H1 (cell line): ENCODE data around the gene TMEM221. TPM values are rescaled to one million over a fixed set of nuclear protein-coding genes. Genes with fewer than 3 reads are reported as not detected.

Experiments
- CTCF ChIA-PET: fragments of 300-600 bp; sonication (Branson Sonifier 250); formaldehyde crosslinking; loops from one replicate; lab custom pipeline; 2021; ENCODE audit not compliant: partially characterized antibody; lab: Charles Lee
- POLR2A ChIA-PET: fragments of 300-600 bp; sonication (Branson Sonifier 250); formaldehyde crosslinking; loops from one replicate; lab custom pipeline; 2021; ENCODE audit warnings: inconsistent platforms; ENCODE audit not compliant: partially characterized antibody; lab: Charles Lee
- DNase-seq, 2 experiments: peaks; one replicate each; pipeline versions ENCODE4 v3.0.0 to v3.0.0-alpha.2; 2010 to 2022; ENCODE audit warnings: low spot score in 2 of 2, low read depth in 1 of 2, mixed read lengths in 1 of 2
- FAIRE-seq: peaks from 2 replicates; lab custom pipeline; 2011; peaks lifted over from hg19 to GRCh38; lab: Jason Lieb, UNC
- H2AFZ ChIP-seq: 2 replicates; pipeline ENCODE4 v1.8.1; 2012; ENCODE audit warnings: low read length, inconsistent platforms
- H2AK5ac ChIP-seq: 2 replicates; pipeline ENCODE4 v1.6.1; 2013; ENCODE audit warnings: low read depth, low read length
- H2BK120ac ChIP-seq: replicated peaks from 2 replicates; pipeline ENCODE3; 2013; ENCODE audit warnings: low read depth, low read length, inconsistent platforms
- H2BK12ac ChIP-seq: 2 replicates; pipeline ENCODE4 v1.6.1; 2013; ENCODE audit warnings: low read depth, low read length
- H2BK15ac ChIP-seq: 2 replicates; pipeline ENCODE4 v1.6.1; 2013; ENCODE audit warnings: low read length
- H2BK20ac ChIP-seq: 2 replicates; pipeline ENCODE4 v1.6.1; 2013; ENCODE audit warnings: low read length
- H2BK5ac ChIP-seq: 2 replicates; pipeline ENCODE4 v1.6.1; 2013; ENCODE audit warnings: low read depth, low read length
- H3K14ac ChIP-seq: 2 replicates; pipeline ENCODE4 v1.6.1; 2013; ENCODE audit warnings: inconsistent platforms; ENCODE audit not compliant: insufficient read length
- H3K18ac ChIP-seq: 2 replicates; pipeline ENCODE4 v1.6.1; 2013; ENCODE audit warnings: low read length; ENCODE audit errors: extremely low read depth
- H3K23ac ChIP-seq: 2 replicates; pipeline ENCODE4 v1.6.1; 2013; ENCODE audit warnings: inconsistent platforms; ENCODE audit not compliant: insufficient read length
- H3K23me2 ChIP-seq: 2 replicates; pipeline ENCODE4 v1.6.1; 2013; ENCODE audit warnings: low read depth, low read length
- H3K27ac ChIP-seq: 2 replicates; pipeline ENCODE4 v1.6.1; 2011; ENCODE audit warnings: low read depth, low read length, inconsistent platforms
- H3K27me3 ChIP-seq, 4 experiments: replicated peaks in 1 of 4; 1 replicate in 1 of 4; 2 replicates in 3 of 4; pipeline versions ENCODE4 v1.6.1 to v1.8.1; 2011 to 2013; ENCODE audit warnings: low read length in 3 of 4, mild to moderate bottlenecking in 3 of 4, inconsistent platforms in 2 of 4, mixed read lengths in 2 of 4, moderate library complexity in 1 of 4; ENCODE audit not compliant: control insufficient read depth in 3 of 4, insufficient read depth in 3 of 4; ENCODE audit errors: extremely low read depth in 1 of 4
- H3K36me3 ChIP-seq, 4 experiments: 2 replicates each; pipeline versions ENCODE4 v1.6.1 to v1.8.1; 2011 to 2013; ENCODE audit warnings: mild to moderate bottlenecking in 4 of 4, low read length in 3 of 4, moderate library complexity in 2 of 4, control low read depth in 1 of 4, inconsistent platforms in 1 of 4; ENCODE audit not compliant: insufficient read depth in 4 of 4, control insufficient read depth in 2 of 4
- H3K4ac ChIP-seq: replicated peaks from 2 replicates; pipeline ENCODE3; 2013; ENCODE audit warnings: low read length, low read depth, mixed read lengths, inconsistent platforms; ENCODE audit not compliant: insufficient read length
- H3K4me1 ChIP-seq, 4 experiments: replicated peaks in 1 of 4; 1 replicate in 1 of 4; 2 replicates in 3 of 4; pipeline versions ENCODE4 v1.6.1 to v1.8.1; 2011 to 2013; ENCODE audit warnings: low read length in 3 of 4, inconsistent platforms in 2 of 4, mixed read lengths in 1 of 4; ENCODE audit not compliant: insufficient read depth in 4 of 4, control insufficient read depth in 3 of 4
- H3K4me2 ChIP-seq, 2 experiments: 2 replicates each; pipeline versions ENCODE4 v1.6.1 to v1.8.1; 2011 to 2013; ENCODE audit warnings: low read depth in 2 of 2, low read length in 2 of 2, control low read depth in 1 of 2, inconsistent platforms in 1 of 2, mild to moderate bottlenecking in 1 of 2; ENCODE audit not compliant: insufficient read depth in 1 of 2
- H3K4me3 ChIP-seq, 4 experiments: fragments of 200-600, 300-600 bp in 1 of 4; sonication (generic), shearing (Covaris generic), sonication (Bioruptor Twin) in 1 of 4; 2 replicates each; pipeline versions ENCODE4 v1.5.1 to v1.8.1; 2011 to 2016; ENCODE audit warnings: low read length in 4 of 4, low read depth in 3 of 4, control low read depth in 2 of 4, inconsistent platforms in 2 of 4, mild to moderate bottlenecking in 2 of 4, mixed read lengths in 1 of 4, moderate library complexity in 1 of 4; ENCODE audit not compliant: insufficient read depth in 2 of 4; ENCODE audit errors: extremely low read depth in 1 of 4
- H3K56ac ChIP-seq: replicated peaks from 2 replicates; pipeline ENCODE3; 2013; ENCODE audit warnings: low read depth, mild to moderate bottlenecking, mixed read lengths, low read length, inconsistent platforms; ENCODE audit not compliant: insufficient read length
- H3K79me1 ChIP-seq: 2 replicates; pipeline ENCODE4 v1.6.1; 2013; ENCODE audit warnings: low read depth, low read length, control low read depth
- H3K79me2 ChIP-seq, 2 experiments: 2 replicates each; pipeline versions ENCODE4 v1.6.1 to v1.8.1; 2012 to 2013; ENCODE audit warnings: low read length in 2 of 2, mild to moderate bottlenecking in 2 of 2, inconsistent platforms in 1 of 2; ENCODE audit not compliant: insufficient read depth in 2 of 2, control insufficient read depth in 1 of 2
- H3K9ac ChIP-seq, 4 experiments: replicated peaks in 1 of 4; 1 replicate in 1 of 4; 2 replicates in 3 of 4; pipeline versions ENCODE4 v1.6.1 to v1.8.1; 2011 to 2013; ENCODE audit warnings: low read depth in 3 of 4, low read length in 3 of 4, control low read depth in 2 of 4, mild to moderate bottlenecking in 2 of 4, moderate library complexity in 2 of 4, inconsistent platforms in 1 of 4; ENCODE audit errors: extremely low read depth in 1 of 4
- H3K9me3 ChIP-seq, 2 experiments: 2 replicates each; pipeline versions ENCODE4 v1.6.1 to v1.8.1; 2012 to 2013; ENCODE audit warnings: mild to moderate bottlenecking in 2 of 2, moderate library complexity in 2 of 2, control low read depth in 1 of 2, inconsistent platforms in 1 of 2, low read depth in 1 of 2, low read length in 1 of 2, mixed read lengths in 1 of 2; ENCODE audit not compliant: insufficient read depth in 2 of 2
- H4K20me1 ChIP-seq, 2 experiments: replicated peaks in 1 of 2; 2 replicates each; pipeline versions ENCODE3 to v1.8.1; 2011 to 2013; ENCODE audit warnings: inconsistent platforms in 2 of 2, low read length in 2 of 2, mild to moderate bottlenecking in 1 of 2; ENCODE audit not compliant: insufficient read depth in 2 of 2, control insufficient read depth in 1 of 2
- H4K5ac ChIP-seq: 2 replicates; pipeline ENCODE4 v1.6.1; 2013; ENCODE audit warnings: low read length, low read depth, mixed read lengths, inconsistent platforms; ENCODE audit not compliant: insufficient read length
- H4K8ac ChIP-seq: 2 replicates; pipeline ENCODE4 v1.8.0; 2013; ENCODE audit warnings: mild to moderate bottlenecking, moderate library complexity, low read length, inconsistent platforms; ENCODE audit not compliant: insufficient read depth; ENCODE audit errors: extremely low read depth
- H4K91ac ChIP-seq: replicated peaks from 2 replicates; pipeline ENCODE3; 2013; ENCODE audit warnings: low read length, mixed read lengths, inconsistent platforms; ENCODE audit not compliant: insufficient read length
- FOSL1 ChIP-seq: IDR thresholded peaks from 2 replicates; pipeline ENCODE4 v1.6.1; 2011; ENCODE audit warnings: mild to moderate bottlenecking, low read depth, low read length, moderate library complexity; ENCODE audit not compliant: insufficient read depth
- KDM4A ChIP-seq: IDR thresholded peaks from one replicate; pipeline ENCODE4 v1.7.1; 2012; ENCODE audit warnings: low read depth, mild to moderate bottlenecking, moderate library complexity, low read length, inconsistent platforms; ENCODE audit not compliant: severe bottlenecking
- WGBS, 2 experiments: shearing (Covaris generic) in 1 of 2; methylation state at CpG; one replicate each; pipeline versions ENCODE4 v1.1.6 to v1.1.7; 2013 to 2015; ENCODE audit warnings: low lambda C conversion rate in 2 of 2, mixed read lengths in 2 of 2, inconsistent platforms in 1 of 2, low coverage in 1 of 2, missing lambda C conversion rate in 1 of 2; ENCODE audit not compliant: insufficient replicate concordance in 2 of 2, insufficient coverage in 1 of 2, insufficient read length in 1 of 2; ENCODE audit errors: extremely low coverage in 1 of 2, missing lambda C conversion rate in 1 of 2; 5-methylcytosine and 5-hydroxymethylcytosine counted together
- polyA plus RNA-seq, 7 experiments: library from polyadenylated mRNA; depleted of rRNA in 3 of 7; stranded (reverse) in 5 of 7; unstranded in 2 of 7; fragments of >200 nt in 5 of 7; fragments of 200-250 nt in 2 of 7; gene quantifications; 1 replicate in 5 of 7; 2 replicates in 1 of 7; 4 replicates in 1 of 7; pipeline versions ENCODE4 v1.2.1 to v1.2.3, GENCODE V29; 2011 to 2013; ENCODE audit warnings: missing spikeins in 2 of 7, mixed read lengths in 2 of 7
- total RNA-seq: library from RNA; stranded (reverse); fragmentation: NEBNext Ultra II Directional; extraction: Animal tissue kit (Norgen Biotek cat#: 25700); gene quantifications from 2 replicates; pipeline ENCODE4 v1.2.1, GENCODE V29; 2021
- TF ChIP-seq, protein P1 (sequence below): IDR thresholded peaks from 2 replicates; pipeline ENCODE4 v1.6.1; 2011; ENCODE audit warnings: low read depth, mild to moderate bottlenecking, low read length; ENCODE audit not compliant: insufficient read depth

Gene TMEM221
- total and polyA plus RNA-seq, 2 of the 8 experiments (the other 6 are each of a cell fraction or from before 2014, with no cell fraction given): 1.4 to 2.0 TPM

DNA sequence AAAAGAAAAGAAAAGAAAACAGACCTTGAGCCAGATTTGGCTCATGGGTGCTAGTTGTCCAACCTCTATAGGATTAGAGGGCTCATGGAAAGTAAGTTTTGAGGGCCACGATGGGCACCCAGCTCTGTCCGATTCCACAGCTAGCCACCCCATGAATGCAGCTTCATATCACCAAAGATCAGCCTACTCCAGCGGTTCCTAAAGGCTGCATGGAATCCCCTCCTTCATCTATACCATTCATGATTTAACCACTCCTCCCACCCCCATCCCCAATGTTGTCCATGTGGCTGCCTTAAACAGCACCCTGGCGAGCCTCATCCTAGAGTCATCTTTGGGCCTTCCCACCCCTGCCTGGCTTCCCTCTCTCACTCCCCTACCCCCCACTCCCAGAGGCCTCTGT lies 26.5 kb downstream of the TMEM221 start:
- H3K14ac ChIP-seq: no peak overlapping the region
- no peak overlapping the region for H3K4ac ChIP-seq
- H3K79me2 ChIP-seq: no peaks in the 10 kb centered on the region
- 86% methylated on average over 4 of the region's 4 CpGs; no CpG with 5 or more reads in 1 of the 2 experiments for WGBS, 2 experiments
- no peak for FAIRE-seq
- H3K23me2 ChIP-seq: peaks cover 12% of the 10 kb centered on the region
- H2BK120ac ChIP-seq: no peak overlapping the region
- ChIA-PET CTCF (interaction anchor here (0.6 to 1.8 kb wide), 4 partner anchors 19 to 89 kb away, joined by 3 to 13 read pairs (median 4); partner anchors contain the start of gene CCDC194), POLR2A (interaction anchor here (1.1 to 1.3 kb wide), 2 partner anchors 11 to 25 kb away, joined by 3 to 4 read pairs; no protein-coding TSS in a partner anchor)
- no peak overlapping the region for H3K4me2 ChIP-seq
- no peak overlapping the region; a peak in 1 of 7 replicates for H3K9ac ChIP-seq
- no peak overlapping the region for H3K23ac ChIP-seq
- H2BK15ac ChIP-seq: no peak overlapping the region
- peaks cover 0 to 4% of the 10 kb centered on the region in 2 experiments for H4K20me1 ChIP-seq
- peaks cover 3 to 17% (median 8%) of the 10 kb centered on the region in 4 experiments for H3K4me1 ChIP-seq
- TF ChIP-seq, protein P1, sequence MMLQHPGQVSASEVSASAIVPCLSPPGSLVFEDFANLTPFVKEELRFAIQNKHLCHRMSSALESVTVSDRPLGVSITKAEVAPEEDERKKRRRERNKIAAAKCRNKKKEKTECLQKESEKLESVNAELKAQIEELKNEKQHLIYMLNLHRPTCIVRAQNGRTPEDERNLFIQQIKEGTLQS: no peak
- TF ChIP-seq KDM4A (no peak), FOSL1 (no peak)
- H4K5ac ChIP-seq: no peak overlapping the region
- H3K4me3 ChIP-seq: no peak overlapping the region
- no peak overlapping the region for H4K8ac ChIP-seq
- H2AFZ ChIP-seq: no peak overlapping the region
- H3K27ac ChIP-seq: no peak overlapping the region
- no peak overlapping the region for H4K91ac ChIP-seq
- H2AK5ac ChIP-seq: no peak overlapping the region
- no peak overlapping the region for H2BK12ac ChIP-seq
- H3K36me3 ChIP-seq: no peaks in the 10 kb centered on the region
- H2BK5ac ChIP-seq: no peak overlapping the region
- no peak overlapping the region for H2BK20ac ChIP-seq
- H3K18ac ChIP-seq: no peak overlapping the region
- no peaks in the 10 kb centered on the region for H3K79me1 ChIP-seq
- no peak for DNase-seq
- no peak overlapping the region for H3K56ac ChIP-seq
- no peaks in the 10 kb centered on the region; a peak in 2 of 7 replicates for H3K27me3 ChIP-seq
- no peaks in the 10 kb centered on the region for H3K9me3 ChIP-seq
